ENCODE data around the gene C2CD3.

The C2CD3 gene

GRCh38 chr11:74013141-74013540, 157.7 kb downstream of the C2CD3 start:
- Histone ChIP-seq H3K4me3 (replicated peaks; ENCODE audit: insufficient read depth, low read length) (no peak overlapping the region), H3K27ac (replicated peaks) (no peak overlapping the region), H3K27me3 (ENCODE audit: insufficient read depth, poor library complexity, severe bottlenecking) (no peaks in the 10 kb centered on the region)
- no peak for DNase-seq (ENCODE audit: low read depth in 1 of 2, low spot score in 1 of 2)
- TF ChIP-seq GABPA (IDR thresholded peaks at IDR 0.05; ENCODE audit: low read depth) = no peak
- TF ChIP-seq POLR2AphosphoS5 (IDR thresholded peaks at IDR 0.05; ENCODE audit: low read depth) = no peak
- TF ChIP-seq SPI1 (IDR thresholded peaks at IDR 0.05; ENCODE audit: borderline replicate concordance, low read depth) = no peak
- TF ChIP-seq CTCF (IDR thresholded peaks at IDR 0.05; ENCODE audit: insufficient read depth, low read length) = no peak
- TF ChIP-seq REST (IDR thresholded peaks at IDR 0.05; ENCODE audit: insufficient replicate concordance, low read depth) = no peak

- TF ChIP-seq REST (IDR thresholded peaks at IDR 0.05; ENCODE audit: insufficient replicate concordance, low read depth) (no peak), CTCF (IDR thresholded peaks at IDR 0.05; ENCODE audit: insufficient read depth, low read length) (no peak), GABPA (IDR thresholded peaks at IDR 0.05; ENCODE audit: low read depth) (no peak), POLR2AphosphoS5 (IDR thresholded peaks at IDR 0.05; ENCODE audit: low read depth) (no peak), SPI1 (IDR thresholded peaks at IDR 0.05; ENCODE audit: borderline replicate concordance, low read depth) (no peak)
- H3K27me3 ChIP-seq (ENCODE audit: insufficient read depth, poor library complexity, severe bottlenecking) = no peaks in the 10 kb centered on the region
- no peak overlapping the region for H3K27ac ChIP-seq (replicated peaks)
- no peak for DNase-seq (ENCODE audit: low read depth in 1 of 2, low spot score in 1 of 2)
- no peak overlapping the region for H3K4me3 ChIP-seq (replicated peaks; ENCODE audit: insufficient read depth, low read length)
Measured at GRCh38 chr11:74012074-74012809, 158.6 kb downstream of the C2CD3 start.

GRCh38 chr11:74011360-74012073, 159.3 kb downstream of the C2CD3 start:
- DNase-seq (ENCODE audit: low read depth in 1 of 2, low spot score in 1 of 2) = no peak
- TF ChIP-seq POLR2AphosphoS5 (IDR thresholded peaks at IDR 0.05; ENCODE audit: low read depth) (no peak), CTCF (IDR thresholded peaks at IDR 0.05; ENCODE audit: insufficient read depth, low read length) (no peak), REST (IDR thresholded peaks at IDR 0.05; ENCODE audit: insufficient replicate concordance, low read depth) (no peak), GABPA (IDR thresholded peaks at IDR 0.05; ENCODE audit: low read depth) (no peak)
- no peaks in the 10 kb centered on the region for H3K27me3 ChIP-seq (ENCODE audit: insufficient read depth, poor library complexity, severe bottlenecking)
- no peak overlapping the region for H3K27ac ChIP-seq (replicated peaks)
- H3K4me3 ChIP-seq (replicated peaks; ENCODE audit: insufficient read depth, low read length) = no peak overlapping the region

Data from HL-60 (cell line).